22Rv1 (cell line): ENCODE data around the gene FBXW7.
A peak's percentile ranks its signal among the peaks of the same experiment; 100 is the strongest.

Source experiments
- H3K27ac ChIP-seq: fragments of 450-650 bp; 2 replicates; pipeline ENCODE4 v1.5.1; 2017
- ZFX ChIP-seq: fragments of 450-650 bp; IDR thresholded peaks from 2 replicates; pipeline ENCODE4 v1.6.1; 2017; ENCODE audit warnings: antibody characterized with exemption, borderline replicate concordance
- TF ChIP-seq, protein P1 (sequence below): fragments of 450-650 bp; IDR thresholded peaks from 2 replicates; pipeline ENCODE4 v1.5.1; 2017; ENCODE audit warnings: mild to moderate bottlenecking

FBXW7 gene

DNA sequence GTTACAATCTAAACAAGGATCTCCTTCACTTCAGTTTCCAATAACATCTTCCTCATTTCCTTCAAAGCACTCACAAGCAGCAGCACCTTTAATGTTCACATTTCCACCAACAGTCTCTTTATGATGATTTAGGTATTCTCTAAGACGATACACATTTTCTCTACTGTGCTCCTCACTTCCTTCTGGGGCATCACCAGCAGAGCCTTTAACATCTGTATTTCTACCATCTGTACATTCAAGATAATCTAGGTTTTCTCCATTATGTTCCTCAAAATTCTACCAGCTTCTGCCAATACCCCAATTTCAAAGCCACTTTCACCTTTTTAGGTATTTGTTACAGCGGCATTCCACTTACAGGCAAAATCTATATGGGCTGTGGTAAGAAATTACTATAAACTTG lies 80.6 kb downstream of the FBXW7 start:
- TF ChIP-seq, protein P1, sequence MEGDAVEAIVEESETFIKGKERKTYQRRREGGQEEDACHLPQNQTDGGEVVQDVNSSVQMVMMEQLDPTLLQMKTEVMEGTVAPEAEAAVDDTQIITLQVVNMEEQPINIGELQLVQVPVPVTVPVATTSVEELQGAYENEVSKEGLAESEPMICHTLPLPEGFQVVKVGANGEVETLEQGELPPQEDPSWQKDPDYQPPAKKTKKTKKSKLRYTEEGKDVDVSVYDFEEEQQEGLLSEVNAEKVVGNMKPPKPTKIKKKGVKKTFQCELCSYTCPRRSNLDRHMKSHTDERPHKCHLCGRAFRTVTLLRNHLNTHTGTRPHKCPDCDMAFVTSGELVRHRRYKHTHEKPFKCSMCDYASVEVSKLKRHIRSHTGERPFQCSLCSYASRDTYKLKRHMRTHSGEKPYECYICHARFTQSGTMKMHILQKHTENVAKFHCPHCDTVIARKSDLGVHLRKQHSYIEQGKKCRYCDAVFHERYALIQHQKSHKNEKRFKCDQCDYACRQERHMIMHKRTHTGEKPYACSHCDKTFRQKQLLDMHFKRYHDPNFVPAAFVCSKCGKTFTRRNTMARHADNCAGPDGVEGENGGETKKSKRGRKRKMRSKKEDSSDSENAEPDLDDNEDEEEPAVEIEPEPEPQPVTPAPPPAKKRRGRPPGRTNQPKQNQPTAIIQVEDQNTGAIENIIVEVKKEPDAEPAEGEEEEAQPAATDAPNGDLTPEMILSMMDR: no peak
- no peak for TF ChIP-seq ZFX

DNA sequence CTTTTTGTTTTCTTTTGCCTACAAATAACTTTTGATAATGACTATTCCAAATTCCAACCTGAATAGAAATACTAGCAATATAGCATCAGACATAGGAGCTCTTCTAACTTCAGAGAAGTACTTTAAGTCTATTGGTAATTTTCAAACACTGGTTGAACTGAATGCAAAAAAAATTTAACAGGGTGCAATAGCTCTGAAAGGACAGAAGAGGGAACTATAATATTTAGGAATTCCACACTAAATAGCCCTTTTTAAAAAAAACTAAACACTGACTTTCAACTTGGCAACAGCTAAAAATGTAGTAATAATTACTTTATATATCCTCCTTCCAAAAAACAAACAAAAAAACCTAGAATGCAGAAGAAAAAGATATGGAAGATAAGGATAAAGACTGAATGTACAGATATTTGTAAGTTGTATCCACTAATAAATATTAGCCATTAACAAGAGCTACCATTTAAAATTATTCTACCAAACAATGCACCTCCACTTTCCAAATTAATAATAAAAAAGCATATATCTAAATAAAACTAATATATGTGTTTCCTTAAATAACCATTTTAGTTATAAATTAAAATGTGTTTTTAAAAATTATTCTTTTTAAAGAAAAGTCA lies 81.4 kb downstream of the FBXW7 start:
- TF ChIP-seq, protein P1: peak; percentile 68
- TF ChIP-seq ZFX: no peak
- H3K27ac ChIP-seq: no peak overlapping the region

More for the DNA sequence above, 80.6 kb downstream of the FBXW7 start:
- no peak overlapping the region for H3K27ac ChIP-seq

DNA sequence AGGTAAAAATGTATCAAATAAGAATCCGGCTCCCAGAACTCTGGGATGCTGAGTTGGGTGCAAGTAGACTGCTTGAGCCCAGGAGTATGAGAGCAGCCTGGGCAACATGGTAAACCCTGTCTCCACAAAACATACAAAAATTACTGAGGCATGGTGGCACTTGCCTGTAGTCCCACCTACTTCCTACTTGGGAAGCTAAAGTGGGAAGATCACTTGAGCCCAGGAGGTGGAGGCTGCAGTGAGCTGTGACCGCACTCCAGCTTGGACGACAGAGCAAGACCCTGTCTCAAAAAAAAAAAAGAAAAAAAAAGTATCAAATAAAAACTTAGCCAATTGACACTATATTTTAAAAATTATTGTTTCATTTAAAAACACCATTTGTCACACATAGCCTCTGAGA lies 84.4 kb downstream of the FBXW7 start:
- H3K27ac ChIP-seq: no peak overlapping the region
- TF ChIP-seq ZFX: no peak
- TF ChIP-seq, protein P1: no peak

DNA sequence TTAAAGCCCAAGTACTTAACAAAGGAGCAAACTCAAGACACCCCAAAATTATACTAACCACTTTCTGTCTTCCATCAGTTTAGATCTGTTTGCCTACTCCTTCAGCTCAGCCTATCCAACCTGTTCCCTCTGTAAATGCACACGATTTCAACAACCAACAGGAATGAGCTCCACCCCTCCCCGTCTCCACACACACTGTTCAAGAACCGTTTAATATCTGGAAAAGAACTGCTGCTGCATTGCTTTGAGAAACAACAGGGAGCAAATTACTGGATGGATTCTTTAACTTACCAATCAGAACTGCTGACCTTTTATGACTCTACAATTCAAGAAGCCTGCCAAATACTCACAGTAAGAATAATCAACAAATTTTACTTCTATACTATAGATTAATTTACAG lies 87.0 kb downstream of the FBXW7 start:
- TF ChIP-seq ZFX: no peak
- TF ChIP-seq, protein P1: no peak
- H3K27ac ChIP-seq: no peak overlapping the region

DNA sequence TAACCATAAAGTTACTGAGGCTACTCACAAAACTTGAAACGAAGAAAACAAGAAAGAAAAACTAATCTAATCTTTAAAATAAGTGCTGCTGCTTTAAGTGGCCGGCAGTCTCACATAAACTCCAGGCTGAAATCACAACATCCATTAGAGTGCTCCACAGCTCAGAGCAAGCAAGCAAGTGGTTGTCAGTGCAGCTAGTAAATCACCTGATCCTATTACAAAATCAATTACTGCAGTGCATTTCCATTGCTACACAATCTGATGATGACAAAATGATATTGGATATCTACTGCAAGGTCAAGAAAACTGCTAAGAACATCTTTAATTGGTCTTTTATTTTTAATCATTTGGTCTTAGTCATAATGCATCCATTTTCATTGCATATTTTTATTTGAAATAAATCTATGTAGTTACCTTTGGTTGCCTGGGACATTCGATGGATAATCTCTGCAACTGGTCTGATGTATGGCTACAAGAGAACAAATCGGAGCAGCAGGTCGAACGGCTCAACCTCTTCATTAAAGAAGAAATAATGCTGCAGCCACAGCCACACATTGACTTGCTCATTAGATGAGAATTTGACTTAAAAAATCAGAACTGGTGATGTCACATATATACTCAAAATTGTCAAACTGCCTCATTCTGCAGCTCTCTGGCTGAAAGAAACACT lies 87.7 kb downstream of the FBXW7 start:
- H3K27ac ChIP-seq: no peak overlapping the region
- TF ChIP-seq, protein P1: no peak
- TF ChIP-seq ZFX: no peak

DNA sequence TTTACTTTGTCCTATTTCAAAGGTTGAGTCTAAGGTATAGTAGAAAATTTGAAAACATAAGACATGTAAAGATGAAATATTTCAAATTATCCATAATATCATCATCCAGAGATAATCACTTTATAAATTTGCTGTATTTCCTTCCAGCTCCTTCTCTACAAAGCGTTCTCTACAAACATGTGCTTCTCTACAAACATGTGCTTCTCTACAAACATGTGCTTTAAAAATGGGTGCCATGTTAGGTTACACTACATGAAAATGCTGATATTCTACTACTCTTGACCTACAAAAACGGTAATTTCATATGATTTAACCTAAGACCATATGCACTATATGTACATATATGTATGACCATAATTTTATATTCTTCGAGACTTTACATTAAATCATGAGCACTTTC lies 92.0 kb downstream of the FBXW7 start:
- TF ChIP-seq, protein P1: no peak
- TF ChIP-seq ZFX: no peak
- H3K27ac ChIP-seq: no peak overlapping the region

DNA sequence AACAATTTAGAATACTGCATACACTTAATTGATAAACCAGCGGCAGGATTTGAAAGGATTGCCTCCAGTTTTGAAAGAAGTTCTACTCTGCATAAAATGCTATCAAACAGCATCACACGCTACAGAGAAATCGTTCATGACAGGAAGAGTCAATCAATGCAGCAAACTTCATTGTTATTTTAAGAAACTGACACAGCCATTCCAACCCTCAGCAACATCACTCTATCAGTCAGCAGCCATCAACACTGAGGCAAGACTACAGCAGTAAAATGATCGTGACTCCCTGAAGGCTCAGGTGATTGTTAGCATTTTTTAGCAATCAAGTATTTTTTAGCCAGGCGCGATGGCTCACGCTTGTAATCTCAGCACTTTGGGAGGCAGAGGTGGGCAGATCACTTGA lies 98.3 kb downstream of the FBXW7 start:
- TF ChIP-seq, protein P1: no peak
- no peak for TF ChIP-seq ZFX
- H3K27ac ChIP-seq: no peak overlapping the region
